ENCODE measurements around the gene FAM111A. TPM values are rescaled to one million over a fixed set of nuclear protein-coding genes. Genes with fewer than 3 reads are reported as not detected.

The FAM111A gene
- total and polyA plus RNA-seq, 9 of the 15 experiments (the other 6 are each of a cell fraction or from before 2014, with no cell fraction given) = 14.8 to 30.6 (median 20.1) TPM

GRCh38 chr11:59144579-59145345 lies 2.1 kb downstream of the FAM111A start (continued):
- TF ChIP-seq AFF4 (CRISPR knock-in tag; IDR thresholded peaks at IDR 0.05) (peak; percentile 96), ZNF644 (tag; IDR thresholded peaks at IDR 0.05; ENCODE audit: low read depth) (0 out of 2 replicates have a peak, but pooled peaks have one; percentile 60), ZNF212 (CRISPR knock-in tag; IDR thresholded peaks at IDR 0.05) (no peak), ZBTB40 (IDR thresholded peaks at IDR 0.05) (peak; percentile 68), ZBTB40 (CRISPR knock-in tag; IDR thresholded peaks at IDR 0.05) (peak; percentile 77), MTA3 (IDR thresholded peaks at IDR 0.05; ENCODE audit: borderline replicate concordance) (peak; percentile 80; the same call in 1 of the 2 replicates), PRPF4 (IDR thresholded peaks at IDR 0.05; ENCODE audit: insufficient read depth, low read depth, low read length, poor library complexity, severe bottlenecking) (no peak), GABPA (tag; conservative IDR thresholded peaks at IDR 0.05; ENCODE audit: low read depth) (peak; percentile 80), HMGN3 (IDR thresholded peaks at IDR 0.05; ENCODE audit: borderline replicate concordance, extremely low read depth, insufficient read length, low read depth, low read length) (peak; percentile 59), ZNF224 (CRISPR knock-in tag; IDR thresholded peaks at IDR 0.05) (peak; percentile 96), CREB3L1 (IDR thresholded peaks at IDR 0.05; ENCODE audit: borderline replicate concordance, low read depth) (peak; percentile 88)
